HG03460 (cell line): Measurements from ENCODE around the gene PCDHGA10.
"Not testable (repeated sequence)": the region's sequence is repeated elsewhere in the genome, so short reads cannot be mapped to it uniquely, and the experiment has no call there.

Experiments
- ATAC-seq: cut with Tn5 transposase; IDR thresholded peaks from one replicate; pipeline ENCODE4 v1.9.1; 2021; ENCODE audit not compliant: unreplicated experiment

Gene PCDHGA10

GRCh38 chr5:141392429-141393198 is 20.2 kb upstream of the PCDHGA10 start, which contains the start of gene PCDHGA8:
TSS of gene PCDHGA8 (plus strand) at chr5:141392633. CDS start at chr5:141392814, 181 bp downstream.
- no peak for ATAC-seq

GRCh38 chr5:141393267-141393666 is 19.5 kb upstream of the PCDHGA10 start:
- no peak for ATAC-seq

GRCh38 chr5:141394401-141395187 is 18.2 kb upstream of the PCDHGA10 start:
- not testable (repeated sequence) for ATAC-seq

- peak; percentile 87 for ATAC-seq
These were observed 14.8 kb upstream of the PCDHGA10 start, which contains the start of gene PCDHGB5 for GRCh38 chr5:141397756-141398551. TSS of gene PCDHGB5 (plus strand) at chr5:141397947. CDS start at chr5:141398128, 181 bp downstream.

GRCh38 chr5:141398608-141399007 is 14.2 kb upstream of the PCDHGA10 start:
- ATAC-seq, result no peak

- no peak for ATAC-seq
These were observed 13.1 kb upstream of the PCDHGA10 start for GRCh38 chr5:141399555-141400258.

GRCh38 chr5:141402553-141403243 is 10.1 kb upstream of the PCDHGA10 start, which contains the start of gene PCDHGA9:
TSS of gene PCDHGA9 (plus strand) at chr5:141402778. CDS start at chr5:141402953, 175 bp downstream.
- ATAC-seq, result no peak

- no peak for ATAC-seq
These were observed 9.4 kb upstream of the PCDHGA10 start for GRCh38 chr5:141403387-141403786.

GRCh38 chr5:141407790-141408505 is 4.8 kb upstream of the PCDHGA10 start, which contains the start of gene PCDHGB6:
TSS of gene PCDHGB6 (plus strand) at chr5:141408021. CDS start at chr5:141408203, 182 bp downstream.
- not testable (repeated sequence) for ATAC-seq

GRCh38 chr5:141409598-141410306 is 3.0 kb upstream of the PCDHGA10 start:
- ATAC-seq, result no peak

GRCh38 chr5:141411575-141411974 is 1.2 kb upstream of the PCDHGA10 start:
- no peak for ATAC-seq

- ATAC-seq, result no peak
These were observed 818 bp downstream of the PCDHGA10 start for GRCh38 chr5:141413540-141414069.

- ATAC-seq, result not testable (repeated sequence)
These were observed 1.9 kb downstream of the PCDHGA10 start for GRCh38 chr5:141414548-141415274.

GRCh38 chr5:141415275-141415618 is 2.5 kb downstream of the PCDHGA10 start:
- ATAC-seq, result not testable (repeated sequence)

- peak; percentile 64 for ATAC-seq
These were observed 4.8 kb downstream of the PCDHGA10 start, which contains the start of gene PCDHGB7 for GRCh38 chr5:141417494-141418172. TSS of gene PCDHGB7 (plus strand) at chr5:141417677. CDS start at chr5:141417860, 183 bp downstream.

- no peak for ATAC-seq
These were observed 6.5 kb downstream of the PCDHGA10 start for GRCh38 chr5:141419074-141419880.
